Astrocyte (in vitro differentiated cells and primary cell): ENCODE data around the gene RIMBP2.

ENCODE experiments used
- CTCF ChIP-seq: IDR thresholded peaks from 2 replicates; pipeline ENCODE4 v1.5.1; 2011; ENCODE audit warnings: low read depth, mild to moderate bottlenecking, inconsistent platforms, low read length, moderate library complexity; ENCODE audit not compliant: insufficient read depth
- EZH2 ChIP-seq: IDR thresholded peaks from 2 replicates; pipeline ENCODE4 v1.6.1; 2012; ENCODE audit warnings: mild to moderate bottlenecking, low read length, inconsistent platforms; ENCODE audit not compliant: insufficient read depth

GRCh38 chr12:130707571-130707891, 8.6 kb downstream of the RIMBP2 start:
- TF ChIP-seq CTCF (no peak), EZH2 (no peak)
